Stimulated activated CD4-positive, alpha-beta T cell treated with anti-CD3 and anti-CD28 coated beads, Interleukin-2, amount 100 ng/mL, for 24 hours (primary cell): ENCODE results near the gene PCDHB13.
"Not testable (repeated sequence)": the region's sequence is repeated elsewhere in the genome, so short reads cannot be mapped to it uniquely, and the experiment has no call there.

ENCODE experiments used
- DNase-seq, 2 donors: peaks; one replicate each; pipeline ENCODE4 v3.0.0-alpha.2; 2020

Gene PCDHB13

DNA sequence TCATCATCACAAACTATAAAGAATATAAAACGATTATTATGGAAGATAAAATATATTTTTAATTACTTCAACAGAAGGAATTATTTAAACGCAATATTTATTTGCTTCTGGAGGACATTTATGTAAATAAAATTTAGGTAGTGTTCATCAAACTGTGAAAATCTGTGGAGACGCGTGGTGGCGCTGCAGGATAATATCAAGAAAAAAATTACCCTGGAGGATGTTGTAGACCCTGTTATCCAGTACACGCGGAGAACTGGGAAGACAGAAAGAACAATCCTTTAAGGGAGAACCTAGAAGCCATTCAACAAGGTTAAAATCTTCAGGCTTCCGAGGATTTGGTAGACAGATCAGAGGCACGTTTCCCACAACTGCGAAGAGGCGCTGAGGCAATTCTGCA lies 5.2 kb upstream of the PCDHB13 start, which contains the start of gene PCDHB12:
Gene PCDHB12, plus strand, starts transcription at position 242 of the 400 bp plus-strand sequence. CDS start 189 bp downstream, outside the sequence.
- DNase-seq, result no peak

DNA sequence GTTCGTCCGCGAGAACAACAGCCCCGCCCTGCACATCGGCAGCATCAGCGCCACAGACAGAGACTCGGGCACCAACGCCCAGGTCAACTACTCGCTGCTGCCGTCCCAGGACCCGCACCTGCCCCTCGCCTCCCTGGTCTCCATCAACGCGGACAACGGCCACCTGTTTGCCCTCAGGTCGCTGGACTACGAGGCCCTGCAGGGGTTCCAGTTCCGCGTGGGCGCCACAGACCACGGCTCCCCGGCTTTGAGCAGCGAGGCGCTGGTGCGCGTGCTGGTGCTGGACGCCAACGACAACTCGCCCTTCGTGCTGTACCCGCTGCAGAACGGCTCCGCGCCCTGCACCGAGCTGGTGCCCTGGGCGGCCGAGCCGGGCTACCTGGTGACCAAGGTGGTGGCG lies 3.4 kb upstream of the PCDHB13 start:
- not testable (repeated sequence) for DNase-seq

DNA sequence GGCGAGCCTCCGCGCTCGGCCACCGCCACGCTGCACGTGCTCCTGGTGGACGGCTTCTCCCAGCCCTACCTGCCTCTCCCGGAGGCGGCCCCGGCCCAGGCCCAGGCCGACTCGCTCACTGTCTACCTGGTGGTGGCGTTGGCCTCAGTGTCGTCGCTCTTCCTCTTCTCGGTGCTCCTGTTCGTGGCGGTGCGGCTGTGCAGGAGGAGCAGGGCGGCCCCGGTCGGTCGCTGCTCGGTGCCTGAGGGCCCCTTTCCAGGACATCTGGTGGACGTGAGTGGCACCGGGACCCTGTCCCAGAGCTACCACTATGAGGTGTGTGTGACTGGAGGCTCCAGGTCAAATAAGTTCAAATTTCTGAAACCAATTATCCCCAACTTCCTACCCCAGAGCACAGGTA lies 2.9 kb upstream of the PCDHB13 start:
- not testable (repeated sequence) for DNase-seq

DNA sequence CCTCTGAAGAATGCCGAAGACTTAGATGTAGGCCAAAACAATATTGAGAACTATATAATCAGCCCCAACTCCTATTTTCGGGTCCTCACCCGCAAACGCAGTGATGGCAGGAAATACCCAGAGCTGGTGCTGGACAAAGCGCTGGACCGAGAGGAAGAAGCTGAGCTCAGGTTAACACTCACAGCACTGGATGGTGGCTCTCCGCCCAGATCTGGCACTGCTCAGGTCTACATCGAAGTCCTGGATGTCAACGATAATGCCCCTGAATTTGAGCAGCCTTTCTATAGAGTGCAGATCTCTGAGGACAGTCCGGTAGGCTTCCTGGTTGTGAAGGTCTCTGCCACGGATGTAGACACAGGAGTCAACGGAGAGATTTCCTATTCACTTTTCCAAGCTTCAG lies 864 bp downstream of the PCDHB13 start:
- not testable (repeated sequence) for DNase-seq

DNA sequence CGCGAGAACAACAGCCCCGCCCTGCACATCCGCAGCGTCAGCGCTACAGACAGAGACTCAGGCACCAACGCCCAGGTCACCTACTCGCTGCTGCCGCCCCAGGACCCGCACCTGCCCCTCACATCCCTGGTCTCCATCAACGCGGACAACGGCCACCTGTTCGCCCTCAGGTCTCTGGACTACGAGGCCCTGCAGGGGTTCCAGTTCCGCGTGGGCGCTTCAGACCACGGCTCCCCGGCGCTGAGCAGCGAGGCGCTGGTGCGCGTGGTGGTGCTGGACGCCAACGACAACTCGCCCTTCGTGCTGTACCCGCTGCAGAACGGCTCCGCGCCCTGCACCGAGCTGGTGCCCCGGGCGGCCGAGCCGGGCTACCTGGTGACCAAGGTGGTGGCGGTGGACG lies 1.8 kb downstream of the PCDHB13 start:
- not testable (repeated sequence) for DNase-seq

DNA sequence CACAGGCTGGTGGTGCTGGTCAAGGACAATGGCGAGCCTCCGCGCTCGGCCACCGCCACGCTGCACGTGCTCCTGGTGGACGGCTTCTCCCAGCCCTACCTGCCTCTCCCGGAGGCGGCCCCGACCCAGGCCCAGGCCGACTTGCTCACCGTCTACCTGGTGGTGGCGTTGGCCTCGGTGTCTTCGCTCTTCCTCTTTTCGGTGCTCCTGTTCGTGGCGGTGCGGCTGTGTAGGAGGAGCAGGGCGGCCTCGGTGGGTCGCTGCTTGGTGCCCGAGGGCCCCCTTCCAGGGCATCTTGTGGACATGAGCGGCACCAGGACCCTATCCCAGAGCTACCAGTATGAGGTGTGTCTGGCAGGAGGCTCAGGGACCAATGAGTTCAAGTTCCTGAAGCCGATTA lies 2.3 kb downstream of the PCDHB13 start:
- not testable (repeated sequence) for DNase-seq

DNA sequence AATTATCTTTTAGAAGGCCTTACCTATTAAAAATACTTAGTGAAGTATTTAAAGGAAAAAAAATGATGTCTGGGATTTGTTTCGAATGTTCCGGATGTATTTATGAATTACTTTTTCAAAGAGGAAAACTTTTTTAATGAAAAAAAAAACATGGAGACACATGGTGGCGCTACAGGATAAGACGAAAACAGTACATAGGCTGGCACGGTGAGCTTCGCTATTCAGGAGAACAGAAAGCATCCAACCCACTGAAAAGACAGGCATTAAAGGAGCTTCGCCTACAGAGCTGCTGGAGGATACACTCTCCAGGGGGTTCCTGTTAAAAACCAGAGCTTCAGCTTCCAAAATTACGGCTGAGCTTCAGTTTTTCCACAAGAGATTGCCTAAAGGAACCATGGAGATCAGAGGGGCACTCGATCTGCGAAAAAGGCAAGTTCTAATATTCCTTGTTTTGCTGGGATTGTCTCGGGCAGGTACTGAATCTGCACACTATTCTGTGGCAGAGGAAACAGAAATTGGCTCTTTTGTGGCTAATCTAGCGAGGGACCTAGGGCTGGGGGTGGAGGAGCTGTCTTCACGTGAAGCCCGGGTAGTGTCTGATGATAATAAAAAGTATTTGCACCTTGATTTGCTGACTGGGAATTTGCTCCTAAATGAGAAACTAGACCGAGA lies 9.5 kb downstream of the PCDHB13 start, which contains the start of gene PCDHB14:
Gene PCDHB14, plus strand, starts transcription at position 232 of the 672 bp plus-strand sequence. Its CDS starts 163 bp downstream, at position 395.
- no peak for DNase-seq

DNA sequence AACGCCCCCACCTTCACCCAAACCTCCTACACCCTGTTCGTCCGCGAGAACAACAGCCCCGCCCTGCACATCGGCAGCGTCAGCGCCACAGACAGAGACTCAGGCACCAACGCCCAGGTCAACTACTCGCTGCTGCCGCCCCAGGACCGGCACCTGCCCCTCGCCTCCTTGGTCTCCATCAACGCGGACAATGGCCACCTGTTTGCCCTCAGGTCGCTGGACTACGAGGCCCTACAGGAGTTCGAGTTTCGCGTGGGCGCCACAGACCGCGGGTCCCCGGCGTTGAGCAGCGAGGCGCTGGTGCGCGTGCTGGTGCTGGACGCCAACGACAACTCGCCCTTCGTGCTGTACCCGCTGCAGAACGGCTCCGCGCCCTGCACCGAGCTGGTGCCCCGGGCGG lies 11.1 kb downstream of the PCDHB13 start:
- not testable (repeated sequence) for DNase-seq

DNA sequence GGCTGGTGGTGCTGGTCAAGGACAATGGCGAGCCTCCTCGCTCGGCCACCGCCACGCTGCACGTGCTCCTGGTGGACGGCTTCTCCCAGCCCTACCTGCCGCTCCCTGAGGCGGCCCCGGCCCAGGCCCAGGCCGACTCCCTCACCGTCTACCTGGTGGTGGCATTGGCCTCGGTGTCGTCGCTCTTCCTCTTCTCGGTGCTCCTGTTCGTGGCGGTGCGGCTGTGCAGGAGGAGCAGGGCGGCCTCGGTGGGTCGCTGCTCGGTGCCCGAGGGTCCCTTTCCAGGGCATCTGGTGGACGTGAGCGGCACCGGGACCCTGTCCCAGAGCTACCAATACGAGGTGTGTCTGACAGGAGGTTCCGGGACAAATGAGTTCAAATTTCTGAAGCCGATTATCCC lies 11.7 kb downstream of the PCDHB13 start:
- not testable (repeated sequence) for DNase-seq

DNA sequence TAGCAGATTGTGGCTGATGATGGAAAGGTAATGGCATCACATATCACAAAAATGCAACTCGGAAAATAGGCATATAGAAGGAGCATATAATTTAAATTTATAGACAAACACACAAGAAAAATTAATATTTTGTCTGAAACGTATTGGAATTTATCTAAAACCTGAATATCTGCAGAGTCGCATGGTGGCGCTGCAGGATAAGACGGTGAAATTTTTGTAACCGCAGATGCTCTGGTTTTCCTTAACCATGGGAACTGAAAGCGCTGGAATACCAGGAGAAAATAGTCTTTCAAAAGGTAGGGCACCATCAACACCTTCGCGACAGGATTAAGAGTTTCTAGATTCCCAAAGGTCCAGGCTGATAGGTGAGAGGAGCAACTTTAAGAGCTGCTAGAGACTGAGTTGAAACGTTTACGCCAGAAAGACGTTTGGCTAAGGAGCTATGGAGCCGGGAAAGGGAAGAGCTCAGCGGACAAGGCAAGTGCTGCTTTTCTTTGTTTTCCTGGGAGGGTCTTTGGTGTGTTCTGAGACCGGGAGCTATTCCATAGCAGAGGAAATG lies 20.5 kb downstream of the PCDHB13 start:
- no peak for DNase-seq

DNA sequence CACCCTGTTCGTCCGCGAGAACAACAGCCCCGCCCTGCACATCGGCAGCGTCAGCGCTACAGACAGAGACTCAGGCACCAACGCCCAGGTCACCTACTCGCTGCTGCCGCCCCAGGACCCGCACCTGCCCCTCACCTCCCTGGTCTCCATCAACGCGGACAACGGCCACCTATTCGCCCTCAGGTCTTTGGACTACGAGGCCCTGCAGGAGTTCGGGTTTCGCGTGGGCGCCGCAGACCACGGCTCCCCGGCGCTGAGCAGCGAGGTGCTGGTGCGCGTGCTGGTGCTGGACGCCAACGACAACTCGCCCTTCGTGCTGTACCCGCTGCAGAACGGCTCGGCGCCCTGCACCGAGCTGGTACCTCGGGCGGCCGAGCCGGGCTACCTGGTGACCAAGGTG lies 22.2 kb downstream of the PCDHB13 start:
- DNase-seq, result not testable (repeated sequence)

DNA sequence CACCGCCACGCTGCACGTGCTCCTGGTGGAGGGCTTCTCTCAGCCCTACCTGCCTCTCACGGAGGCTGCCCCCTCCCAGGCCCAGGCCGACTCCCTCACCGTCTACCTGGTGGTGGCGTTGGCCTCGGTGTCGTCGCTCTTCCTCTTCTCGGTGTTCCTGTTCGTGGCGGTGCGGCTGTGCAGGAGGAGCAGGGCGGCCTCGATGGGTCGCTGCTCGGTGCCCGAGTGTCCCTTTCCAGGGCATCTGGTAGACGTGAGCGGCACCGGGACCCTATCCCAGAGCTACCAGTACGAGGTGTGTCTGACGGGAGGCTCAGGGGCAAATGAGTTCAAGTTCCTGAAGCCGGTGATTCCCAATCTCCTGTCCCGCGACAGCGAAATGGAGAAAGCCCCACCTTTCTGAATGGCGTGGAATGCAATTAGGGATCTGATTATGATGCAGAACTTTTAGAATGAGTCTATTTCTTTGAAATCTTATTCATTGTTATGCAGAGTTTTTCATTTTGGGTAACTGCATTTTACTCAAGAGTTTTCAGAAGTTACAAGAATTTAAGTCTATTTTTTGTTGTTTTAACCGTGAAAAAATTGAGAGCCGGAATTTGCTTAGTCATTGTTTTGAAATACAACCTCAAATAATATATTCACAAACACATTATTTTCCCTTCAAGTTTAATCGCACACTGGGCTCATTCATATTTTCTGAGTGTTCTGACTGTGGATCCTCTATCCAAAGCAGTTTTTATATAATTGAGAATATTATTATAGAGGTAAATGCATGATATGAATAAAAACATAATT lies 23.0 kb downstream of the PCDHB13 start:
- DNase-seq, result no peak

DNA sequence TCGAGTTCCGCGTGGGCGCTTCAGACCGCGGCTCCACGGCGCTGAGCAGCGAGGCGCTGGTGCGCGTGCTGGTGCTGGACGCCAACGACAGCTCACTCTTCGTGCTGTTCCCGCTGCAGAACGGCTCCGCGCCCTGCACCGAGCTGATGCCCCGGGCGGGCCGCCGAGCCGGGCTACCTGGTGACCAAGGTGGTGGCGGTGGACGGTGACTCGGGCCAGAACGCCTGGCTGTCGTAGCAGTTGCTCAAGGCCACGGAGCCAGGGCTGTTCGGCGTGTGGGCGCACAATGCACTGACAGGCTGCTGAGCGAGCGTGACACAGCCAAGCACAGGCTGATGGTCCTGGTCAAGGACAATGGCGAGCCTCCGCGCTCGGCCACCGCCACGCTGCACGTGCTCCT lies 27.8 kb downstream of the PCDHB13 start:
- DNase-seq, result no peak

DNA sequence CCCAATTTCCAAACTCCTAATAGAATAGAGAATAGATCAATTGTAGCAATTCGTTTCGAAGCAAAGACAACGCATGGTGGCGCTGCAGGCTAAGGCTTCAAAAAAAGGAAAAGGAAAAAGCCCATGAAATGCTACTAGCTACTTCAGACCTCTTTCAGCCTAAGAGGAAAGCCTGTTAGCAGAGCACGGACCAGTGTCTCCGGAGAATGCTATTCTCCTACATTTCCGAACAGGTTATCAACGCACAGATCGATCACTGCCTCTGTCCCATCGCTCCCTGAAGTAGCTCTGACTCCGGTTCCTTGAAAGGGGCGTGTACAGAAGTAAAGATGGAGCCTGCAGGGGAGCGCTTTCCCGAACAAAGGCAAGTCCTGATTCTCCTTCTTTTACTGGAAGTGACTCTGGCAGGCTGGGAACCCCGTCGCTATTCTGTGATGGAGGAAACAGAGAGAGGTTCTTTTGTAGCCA lies 31.6 kb downstream of the PCDHB13 start, which contains the start of gene PCDHB15:
Gene PCDHB15, plus strand, starts transcription at position 146 of the 468 bp plus-strand sequence. Its CDS starts 184 bp downstream, at position 330.
- peak; percentile 11 to 19 for DNase-seq

DNA sequence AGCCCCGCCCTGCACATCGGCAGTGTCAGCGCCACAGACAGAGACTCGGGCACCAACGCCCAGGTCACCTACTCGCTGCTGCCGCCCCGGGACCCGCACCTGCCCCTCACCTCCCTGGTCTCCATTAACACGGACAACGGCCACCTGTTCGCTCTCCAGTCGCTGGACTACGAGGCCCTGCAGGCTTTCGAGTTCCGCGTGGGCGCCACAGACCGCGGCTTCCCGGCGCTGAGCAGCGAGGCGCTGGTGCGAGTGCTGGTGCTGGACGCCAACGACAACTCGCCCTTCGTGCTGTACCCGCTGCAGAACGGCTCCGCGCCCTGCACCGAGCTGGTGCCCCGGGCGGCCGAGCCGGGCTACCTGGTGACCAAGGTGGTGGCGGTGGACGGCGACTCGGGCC lies 33.3 kb downstream of the PCDHB13 start:
- not testable (repeated sequence) for DNase-seq

DNA sequence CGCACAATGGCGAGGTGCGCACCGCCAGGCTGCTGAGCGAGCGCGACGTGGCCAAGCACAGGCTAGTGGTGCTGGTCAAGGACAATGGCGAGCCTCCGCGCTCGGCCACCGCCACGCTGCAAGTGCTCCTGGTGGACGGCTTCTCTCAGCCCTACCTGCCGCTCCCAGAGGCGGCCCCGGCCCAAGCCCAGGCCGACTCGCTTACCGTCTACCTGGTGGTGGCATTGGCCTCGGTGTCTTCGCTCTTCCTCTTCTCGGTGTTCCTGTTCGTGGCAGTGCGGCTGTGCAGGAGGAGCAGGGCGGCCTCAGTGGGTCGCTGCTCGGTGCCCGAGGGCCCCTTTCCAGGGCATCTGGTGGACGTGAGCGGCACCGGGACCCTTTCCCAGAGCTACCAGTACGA lies 33.7 kb downstream of the PCDHB13 start:
- not testable (repeated sequence) for DNase-seq

DNA sequence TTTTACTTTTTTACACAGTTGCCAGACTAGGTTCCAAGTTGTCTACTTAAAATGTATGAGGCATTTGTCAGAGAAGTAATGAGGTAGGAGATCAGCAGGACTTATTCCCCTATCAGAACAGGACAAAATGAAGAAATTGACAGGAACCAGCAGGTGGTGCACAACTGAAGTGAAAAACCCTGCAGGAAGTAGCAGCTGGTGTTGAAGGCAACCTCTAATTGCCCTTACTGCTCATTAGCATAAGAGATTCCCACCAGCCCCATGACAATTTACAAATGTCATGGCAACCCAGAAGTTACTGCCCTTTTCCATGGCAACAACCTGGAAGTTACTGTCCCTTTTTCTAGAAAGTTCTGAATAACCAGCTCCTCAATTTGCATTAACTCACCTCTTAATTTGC lies 36.9 kb downstream of the PCDHB13 start:
- no peak for DNase-seq

DNA sequence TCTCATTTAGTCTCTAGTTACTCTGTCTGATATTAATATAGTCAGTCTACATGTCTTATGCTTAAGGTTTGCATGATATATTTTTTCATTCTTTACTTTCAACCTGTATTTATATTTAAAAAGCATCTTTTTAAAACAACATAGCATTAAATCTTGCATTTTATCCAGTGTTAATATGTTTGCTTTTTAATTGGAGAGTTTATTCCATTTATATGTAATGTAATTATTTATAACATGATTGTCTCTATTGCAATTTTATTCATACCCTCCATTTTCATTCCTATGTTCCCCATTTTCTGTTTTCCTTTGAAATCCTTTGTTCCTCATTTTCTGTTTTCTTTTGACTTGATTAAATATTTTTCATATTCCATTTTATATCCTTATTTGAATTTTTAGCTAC lies 44.7 kb downstream of the PCDHB13 start:
- DNase-seq, result no peak

DNA sequence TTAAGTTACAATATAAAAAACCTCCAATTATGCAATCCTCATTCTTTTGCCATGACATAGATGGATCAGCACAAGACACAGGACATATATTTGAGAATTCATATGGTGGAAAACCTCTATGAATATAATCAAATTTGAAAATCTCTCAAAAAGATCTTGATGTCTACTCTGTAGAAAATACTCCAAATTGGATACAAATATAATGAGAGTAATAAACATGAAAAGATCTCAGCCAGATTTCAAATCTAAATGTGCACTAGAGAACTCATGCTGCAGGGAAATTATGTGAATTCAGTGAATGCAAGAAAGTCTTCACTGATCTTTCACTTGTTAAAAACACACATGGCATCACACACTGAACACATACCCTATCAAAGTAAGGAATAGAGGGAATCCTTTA lies 45.2 kb downstream of the PCDHB13 start:
- no peak for DNase-seq

DNA sequence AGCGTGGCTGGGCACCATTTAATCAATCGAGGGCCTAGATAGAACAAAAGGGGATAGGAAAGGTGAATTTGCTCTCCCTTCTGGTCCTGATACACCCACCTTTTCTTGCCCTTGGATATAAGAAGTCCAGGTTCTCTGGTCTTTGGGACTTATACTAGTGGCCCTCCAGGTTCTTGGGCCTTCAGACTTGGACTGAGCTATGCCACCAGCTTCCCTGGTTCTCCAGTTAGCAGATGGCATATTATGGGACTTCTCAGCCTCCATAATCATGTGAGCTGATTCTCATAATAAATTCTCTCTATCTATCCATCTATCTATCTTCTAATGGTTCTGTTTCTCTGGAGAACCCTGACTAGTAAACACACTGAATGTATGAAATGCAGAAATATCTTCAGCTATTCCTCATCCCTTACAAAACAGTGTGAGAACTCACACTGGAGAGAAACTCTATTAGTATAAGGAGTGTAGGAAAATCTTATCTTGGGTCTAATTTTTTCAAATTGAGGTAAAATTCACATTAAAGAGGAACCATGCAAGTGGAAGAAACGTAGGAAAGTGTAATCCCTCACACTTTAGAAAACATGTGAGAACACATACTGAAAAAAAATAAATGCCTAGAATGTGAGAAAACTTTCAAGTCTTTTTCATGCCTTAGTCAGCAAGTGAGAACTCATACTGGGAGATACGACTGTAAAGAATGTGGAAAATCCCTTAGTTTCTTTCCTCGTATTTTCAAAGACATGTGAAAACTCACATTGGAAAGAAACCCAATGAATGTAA lies 46.9 kb downstream of the PCDHB13 start:
- no peak for DNase-seq

DNA sequence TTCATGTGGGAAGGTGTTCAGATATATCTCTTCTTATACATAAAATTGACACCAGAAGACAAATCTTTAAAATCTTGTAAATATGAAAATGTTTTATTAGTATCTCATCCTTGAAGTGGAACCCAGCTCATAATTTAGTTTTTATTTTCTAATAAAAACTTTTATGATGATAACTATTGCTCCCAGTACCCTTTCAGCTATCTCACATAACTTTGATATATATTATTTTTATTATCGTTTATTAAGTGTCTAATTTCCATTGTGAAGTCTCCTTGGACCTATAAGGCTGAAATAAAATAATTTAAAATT lies 47.5 kb downstream of the PCDHB13 start:
- no peak for DNase-seq
